Measurements from ENCODE around the gene MSH3. TPM values are rescaled to one million over a fixed set of nuclear protein-coding genes. Genes with fewer than 3 reads are reported as not detected.
"Not testable (repeated sequence)": the region's sequence is repeated elsewhere in the genome, so short reads cannot be mapped to it uniquely, and the experiment has no call there.

Gene MSH3
- total RNA-seq, 1 experiment from 2014 or later = 21.9 TPM

- BruUV-seq (replicated peaks); DNase-seq (ENCODE audit: unreplicated experiment); intact Hi-C loops (cut with micrococcal nuclease); H3K4me1 Mint-ChIP-seq (ENCODE audit: insufficient read depth, unreplicated experiment); CTCF ChIA-PET; H3K27me3 Mint-ChIP-seq (ENCODE audit: insufficient read depth, unreplicated experiment); H3K4me3 Mint-ChIP-seq (ENCODE audit: unreplicated experiment); H3K9me3 Mint-ChIP-seq (ENCODE audit: unreplicated experiment); H3K27ac Mint-ChIP-seq (ENCODE audit: low read depth, unreplicated experiment): not testable (repeated sequence)
- H3K36me3 Mint-ChIP-seq (ENCODE audit: insufficient read depth, unreplicated experiment) = peaks cover 21% of the 10 kb centered on the region
- POLR2A ChIA-PET = interaction anchor here (0.6 kb wide), 1 partner anchor 321 kb away, joined by 3 read pairs; no protein-coding TSS in a partner anchor
These were observed 195.7 kb downstream of the MSH3 start for GRCh38 chr5:80850168-80850567.

- no peaks in the 10 kb centered on the region for H3K4me1 Mint-ChIP-seq (ENCODE audit: insufficient read depth, unreplicated experiment)
- intact Hi-C loops (cut with micrococcal nuclease) = no loop called here
- no peak overlapping the region for H3K4me3 Mint-ChIP-seq (ENCODE audit: unreplicated experiment)
- TF ChIP-seq, protein P1, sequence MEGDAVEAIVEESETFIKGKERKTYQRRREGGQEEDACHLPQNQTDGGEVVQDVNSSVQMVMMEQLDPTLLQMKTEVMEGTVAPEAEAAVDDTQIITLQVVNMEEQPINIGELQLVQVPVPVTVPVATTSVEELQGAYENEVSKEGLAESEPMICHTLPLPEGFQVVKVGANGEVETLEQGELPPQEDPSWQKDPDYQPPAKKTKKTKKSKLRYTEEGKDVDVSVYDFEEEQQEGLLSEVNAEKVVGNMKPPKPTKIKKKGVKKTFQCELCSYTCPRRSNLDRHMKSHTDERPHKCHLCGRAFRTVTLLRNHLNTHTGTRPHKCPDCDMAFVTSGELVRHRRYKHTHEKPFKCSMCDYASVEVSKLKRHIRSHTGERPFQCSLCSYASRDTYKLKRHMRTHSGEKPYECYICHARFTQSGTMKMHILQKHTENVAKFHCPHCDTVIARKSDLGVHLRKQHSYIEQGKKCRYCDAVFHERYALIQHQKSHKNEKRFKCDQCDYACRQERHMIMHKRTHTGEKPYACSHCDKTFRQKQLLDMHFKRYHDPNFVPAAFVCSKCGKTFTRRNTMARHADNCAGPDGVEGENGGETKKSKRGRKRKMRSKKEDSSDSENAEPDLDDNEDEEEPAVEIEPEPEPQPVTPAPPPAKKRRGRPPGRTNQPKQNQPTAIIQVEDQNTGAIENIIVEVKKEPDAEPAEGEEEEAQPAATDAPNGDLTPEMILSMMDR (IDR thresholded peaks at IDR 0.05; ENCODE audit: unreplicated experiment) = no peak
- ChIA-PET POLR2A (no interaction called here), CTCF (no interaction called here)
- no peaks in the 10 kb centered on the region for H3K27me3 Mint-ChIP-seq (ENCODE audit: insufficient read depth, unreplicated experiment)
- no peak overlapping the region for H3K27ac Mint-ChIP-seq (ENCODE audit: low read depth, unreplicated experiment)
- DNase-seq (ENCODE audit: unreplicated experiment) = no peak
- peaks cover 27% of the 10 kb centered on the region for H3K36me3 Mint-ChIP-seq (ENCODE audit: insufficient read depth, unreplicated experiment)
- peaks cover 8% of the 10 kb centered on the region for H3K9me3 Mint-ChIP-seq (ENCODE audit: unreplicated experiment)
- BruUV-seq (replicated peaks) = no TSS peak
These were observed 198.1 kb downstream of the MSH3 start for GRCh38 chr5:80852331-80853245.

DNA sequence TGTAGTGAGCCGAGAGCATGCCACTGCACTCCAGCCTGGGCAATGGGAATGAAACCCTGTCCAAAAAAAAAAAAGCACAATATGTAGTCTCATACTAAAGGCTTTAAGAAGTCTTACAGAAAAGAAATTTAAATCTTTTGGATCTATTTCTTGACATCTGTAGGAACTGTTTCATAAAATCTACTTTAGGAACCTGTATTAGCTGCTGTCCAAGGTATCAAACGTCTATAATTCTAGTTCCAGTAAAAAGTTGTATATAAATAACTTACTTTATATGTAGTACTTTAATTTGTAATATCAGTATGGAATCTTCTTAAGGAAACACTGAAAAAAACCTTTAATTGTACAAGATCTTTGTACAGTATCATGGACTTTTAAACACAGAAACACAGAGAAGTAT is 199.0 kb downstream of the MSH3 start:
- Mint-ChIP-seq H3K4me3 (ENCODE audit: unreplicated experiment) (no peak overlapping the region), H3K9me3 (ENCODE audit: unreplicated experiment) (peaks cover 11% of the 10 kb centered on the region), H3K36me3 (ENCODE audit: insufficient read depth, unreplicated experiment) (peaks cover 19% of the 10 kb centered on the region), H3K27ac (ENCODE audit: low read depth, unreplicated experiment) (no peak overlapping the region), H3K27me3 (ENCODE audit: insufficient read depth, unreplicated experiment) (no peaks in the 10 kb centered on the region), H3K4me1 (ENCODE audit: insufficient read depth, unreplicated experiment) (no peaks in the 10 kb centered on the region)
- TF ChIP-seq, protein P1 (IDR thresholded peaks at IDR 0.05; ENCODE audit: unreplicated experiment) = no peak
- no TSS peak for BruUV-seq (replicated peaks)
- no peak for DNase-seq (ENCODE audit: unreplicated experiment)
- intact Hi-C loops (cut with micrococcal nuclease) = no loop called here
- ChIA-PET CTCF (interaction anchor here (0.6 kb wide), 2 partner anchors 211 to 342 kb away, joined by 3 read pairs; no protein-coding TSS in a partner anchor), POLR2A (no interaction called here)

DNA sequence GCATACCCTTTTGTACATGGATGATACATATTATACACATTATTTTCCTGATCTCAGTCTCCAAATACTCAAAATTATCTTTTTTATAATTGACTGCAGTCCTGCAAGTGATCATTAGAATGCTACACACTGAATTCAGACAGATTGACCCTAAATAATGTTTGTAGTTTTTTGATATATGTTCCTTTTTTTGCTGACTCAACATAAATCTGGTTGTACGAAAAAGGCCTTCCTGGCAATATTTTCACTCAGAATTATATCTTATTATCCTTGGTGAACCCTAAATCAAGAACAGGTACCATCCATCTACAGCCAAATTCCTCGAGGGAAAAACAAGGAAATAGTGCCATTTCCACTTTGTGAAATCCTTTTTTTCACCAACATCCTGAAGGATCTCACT is 200.1 kb downstream of the MSH3 start:
- CTCF ChIA-PET = interaction anchor here (0.6 kb wide), 1 partner anchor 169 kb away, joined by 3 read pairs; no protein-coding TSS in a partner anchor
- no peaks in the 10 kb centered on the region for H3K4me1 Mint-ChIP-seq (ENCODE audit: insufficient read depth, unreplicated experiment)
- TF ChIP-seq, protein P1 (IDR thresholded peaks at IDR 0.05; ENCODE audit: unreplicated experiment) = no peak
- peaks cover 8% of the 10 kb centered on the region for H3K9me3 Mint-ChIP-seq (ENCODE audit: unreplicated experiment)
- no peak overlapping the region for H3K27ac Mint-ChIP-seq (ENCODE audit: low read depth, unreplicated experiment)
- H3K27me3 Mint-ChIP-seq (ENCODE audit: insufficient read depth, unreplicated experiment) = no peaks in the 10 kb centered on the region
- no TSS peak for BruUV-seq (replicated peaks)
- intact Hi-C loops (cut with micrococcal nuclease) = no loop called here
- POLR2A ChIA-PET = no interaction called here
- peaks cover 17% of the 10 kb centered on the region for H3K36me3 Mint-ChIP-seq (ENCODE audit: insufficient read depth, unreplicated experiment)
- no peak overlapping the region for H3K4me3 Mint-ChIP-seq (ENCODE audit: unreplicated experiment)
- no peak for DNase-seq (ENCODE audit: unreplicated experiment)

All from MCF 10A (cell line).